Measurements from ENCODE around the gene MMP24.

MMP24 gene

GRCh38 chr20:35269055-35269781 lies 42.7 kb downstream of the MMP24 start:
- Histone ChIP-seq H3K4me1 (ENCODE audit: control insufficient read depth, low read length) (no peaks in the 10 kb centered on the region), H3K9me3 (ENCODE audit: control insufficient read depth, insufficient read depth, low read length) (no peaks in the 10 kb centered on the region), H4K20me1 (ENCODE audit: control insufficient read depth, insufficient read depth, low read depth, low read length) (no peaks in the 10 kb centered on the region), H3K27ac (ENCODE audit: low read depth, low read length) (no peak overlapping the region), H3K9me2 (replicated peaks; ENCODE audit: control insufficient read depth, low read length) (no peaks in the 10 kb centered on the region), H3K79me2 (ENCODE audit: control insufficient read depth, low read length) (no peaks in the 10 kb centered on the region), H3K36me3 (ENCODE audit: control insufficient read depth, low read length) (no peaks in the 10 kb centered on the region), H3K27me3 (ENCODE audit: control insufficient read depth, low read length) (no peaks in the 10 kb centered on the region), H3K4me2 (ENCODE audit: low read length) (no peak overlapping the region), H3F3A (ENCODE audit: control insufficient read depth, insufficient read depth) (no peaks in the 10 kb centered on the region), H3K4me3 (ENCODE audit: low read length) (no peak overlapping the region)
- TF ChIP-seq EZH2phosphoT487 (IDR thresholded peaks at IDR 0.05; ENCODE audit: borderline replicate concordance, low read length) (no peak), CTCF (IDR thresholded peaks at IDR 0.05; ENCODE audit: low read depth, low read length, poor library complexity, severe bottlenecking) (peak; percentile 87)

- Histone ChIP-seq H3K79me2 (ENCODE audit: control insufficient read depth, low read length) (no peaks in the 10 kb centered on the region), H3K9me2 (replicated peaks; ENCODE audit: control insufficient read depth, low read length) (no peaks in the 10 kb centered on the region), H3K9me3 (ENCODE audit: control insufficient read depth, insufficient read depth, low read length) (no peaks in the 10 kb centered on the region), H3K4me3 (ENCODE audit: low read length) (no peak overlapping the region), H3K4me1 (ENCODE audit: control insufficient read depth, low read length) (no peaks in the 10 kb centered on the region), H3F3A (ENCODE audit: control insufficient read depth, insufficient read depth) (no peaks in the 10 kb centered on the region), H4K20me1 (ENCODE audit: control insufficient read depth, insufficient read depth, low read depth, low read length) (no peaks in the 10 kb centered on the region), H3K27ac (ENCODE audit: low read depth, low read length) (no peak overlapping the region), H3K4me2 (ENCODE audit: low read length) (no peak overlapping the region), H3K27me3 (ENCODE audit: control insufficient read depth, low read length) (no peaks in the 10 kb centered on the region), H3K36me3 (ENCODE audit: control insufficient read depth, low read length) (no peaks in the 10 kb centered on the region; the same call in 1 of the 2 replicates)
- TF ChIP-seq CTCF (IDR thresholded peaks at IDR 0.05; ENCODE audit: low read depth, low read length, poor library complexity, severe bottlenecking) (no peak), EZH2phosphoT487 (IDR thresholded peaks at IDR 0.05; ENCODE audit: borderline replicate concordance, low read length) (no peak)
These were observed 43.8 kb downstream of the MMP24 start for GRCh38 chr20:35270021-35270902.

GRCh38 chr20:35271073-35271882 lies 44.8 kb downstream of the MMP24 start:
- H3K27ac ChIP-seq (ENCODE audit: low read depth, low read length): no peak overlapping the region
- TF ChIP-seq EZH2phosphoT487 (IDR thresholded peaks at IDR 0.05; ENCODE audit: borderline replicate concordance, low read length) (no peak), CTCF (IDR thresholded peaks at IDR 0.05; ENCODE audit: low read depth, low read length, poor library complexity, severe bottlenecking) (no peak)
- H3K4me3 ChIP-seq (ENCODE audit: low read length): no peak overlapping the region
- no peaks in the 10 kb centered on the region for H4K20me1 ChIP-seq (ENCODE audit: control insufficient read depth, insufficient read depth, low read depth, low read length)
- peaks cover 6% of the 10 kb centered on the region for H3K36me3 ChIP-seq (ENCODE audit: control insufficient read depth, low read length)
- no peaks in the 10 kb centered on the region for H3K27me3 ChIP-seq (ENCODE audit: control insufficient read depth, low read length)
- no peak overlapping the region for H3K4me2 ChIP-seq (ENCODE audit: low read length)
- H3K4me1 ChIP-seq (ENCODE audit: control insufficient read depth, low read length): peaks cover 2% of the 10 kb centered on the region
- no peaks in the 10 kb centered on the region for H3K9me2 ChIP-seq (replicated peaks; ENCODE audit: control insufficient read depth, low read length)
- H3K9me3 ChIP-seq (ENCODE audit: control insufficient read depth, insufficient read depth, low read length): no peaks in the 10 kb centered on the region
- peaks cover 5% of the 10 kb centered on the region for H3K79me2 ChIP-seq (ENCODE audit: control insufficient read depth, low read length)
- no peaks in the 10 kb centered on the region for H3F3A ChIP-seq (ENCODE audit: control insufficient read depth, insufficient read depth)

Measured in DOHH2 (cell line).